Esophagus muscularis mucosa (tissue), 4 donors: Measurements from ENCODE around the gene SMC6.

ENCODE experiments used
- EP300 ChIP-seq: sonication (generic); formaldehyde crosslinking; IDR thresholded peaks from one replicate; pipeline ENCODE4 v1.6.1; 2017; ENCODE audit warnings: antibody characterized with exemption
- POLR2A ChIP-seq: fragments of 450-650 bp; IDR thresholded peaks from one replicate; pipeline ENCODE4 v1.6.1; 2017; ENCODE audit warnings: antibody characterized with exemption, moderate library complexity, mild to moderate bottlenecking, low read depth
- POLR2AphosphoS5 ChIP-seq, 2 donors: sonication (generic); formaldehyde crosslinking; IDR thresholded peaks; one replicate each; pipeline ENCODE4 v1.6.1; 2017; ENCODE audit warnings: antibody characterized with exemption in 2 of 2
- TF ChIP-seq, protein P1 (sequence below), 3 experiments: fragments of 200-600 bp in 2 of 3; fragments of 450-650 bp in 1 of 3; sonication (generic) in 2 of 3; IDR thresholded peaks; one replicate each; pipeline ENCODE4 v1.5.1; 2017 to 2019; ENCODE audit warnings: antibody characterized with exemption in 3 of 3, mild to moderate bottlenecking in 2 of 3, moderate library complexity in 1 of 3

DNA sequence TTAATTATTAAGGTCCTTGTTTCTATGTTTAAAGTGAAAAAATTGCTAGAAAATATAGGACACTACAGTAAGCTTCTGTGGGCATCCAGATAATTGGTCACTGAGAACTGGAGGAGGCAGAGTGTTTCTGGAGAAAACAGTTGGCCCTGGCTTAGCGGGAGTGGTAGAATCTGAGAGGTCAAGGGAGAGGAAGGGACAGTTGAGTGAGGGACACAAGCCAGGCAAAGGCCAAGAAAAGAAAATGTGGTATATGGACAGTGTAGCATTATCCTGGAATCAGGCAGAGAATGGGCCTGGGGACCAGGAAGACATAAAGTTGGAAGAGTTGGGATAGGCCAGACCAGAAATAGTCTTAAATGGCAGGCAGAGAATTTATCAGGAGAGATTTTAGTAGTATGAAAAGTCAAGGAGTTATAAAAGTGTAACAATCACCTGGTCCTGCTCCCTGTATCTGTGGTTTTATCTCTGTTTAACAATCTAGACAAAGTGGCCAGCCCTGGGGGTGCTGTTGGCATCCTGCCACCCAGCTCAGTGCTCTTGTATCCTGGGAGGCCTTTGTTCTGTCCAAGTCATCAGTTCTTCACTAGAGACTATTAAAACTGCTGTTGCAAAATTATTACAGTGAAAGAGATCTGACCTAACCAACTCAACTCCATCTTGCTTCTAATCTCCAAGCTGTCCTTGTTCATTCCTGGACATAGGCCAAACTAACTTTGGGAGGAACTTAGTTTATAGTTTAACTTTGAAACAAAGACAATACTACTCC is 47.3 kb upstream of the SMC6 start:
- TF ChIP-seq EP300 (no peak), POLR2A (no peak), POLR2AphosphoS5 (IDR thresholded peaks at IDR 0.05) (no peak)
- TF ChIP-seq, protein P1, sequence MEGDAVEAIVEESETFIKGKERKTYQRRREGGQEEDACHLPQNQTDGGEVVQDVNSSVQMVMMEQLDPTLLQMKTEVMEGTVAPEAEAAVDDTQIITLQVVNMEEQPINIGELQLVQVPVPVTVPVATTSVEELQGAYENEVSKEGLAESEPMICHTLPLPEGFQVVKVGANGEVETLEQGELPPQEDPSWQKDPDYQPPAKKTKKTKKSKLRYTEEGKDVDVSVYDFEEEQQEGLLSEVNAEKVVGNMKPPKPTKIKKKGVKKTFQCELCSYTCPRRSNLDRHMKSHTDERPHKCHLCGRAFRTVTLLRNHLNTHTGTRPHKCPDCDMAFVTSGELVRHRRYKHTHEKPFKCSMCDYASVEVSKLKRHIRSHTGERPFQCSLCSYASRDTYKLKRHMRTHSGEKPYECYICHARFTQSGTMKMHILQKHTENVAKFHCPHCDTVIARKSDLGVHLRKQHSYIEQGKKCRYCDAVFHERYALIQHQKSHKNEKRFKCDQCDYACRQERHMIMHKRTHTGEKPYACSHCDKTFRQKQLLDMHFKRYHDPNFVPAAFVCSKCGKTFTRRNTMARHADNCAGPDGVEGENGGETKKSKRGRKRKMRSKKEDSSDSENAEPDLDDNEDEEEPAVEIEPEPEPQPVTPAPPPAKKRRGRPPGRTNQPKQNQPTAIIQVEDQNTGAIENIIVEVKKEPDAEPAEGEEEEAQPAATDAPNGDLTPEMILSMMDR (IDR thresholded peaks at IDR 0.05), result no peak
